Measurements from ENCODE around the gene VAV3.
"Not testable (repeated sequence)": the region's sequence is repeated elsewhere in the genome, so short reads cannot be mapped to it uniquely, and the experiment has no call there.

The VAV3 gene

GRCh38 chr1:107762751-107763390, 202.1 kb downstream of the VAV3 start:
- no peaks in the 10 kb centered on the region for H3K27me3 Mint-ChIP-seq
- DNase-seq (ENCODE audit: low spot score in 2 of 2) (no peak), ATAC-seq (replicated peaks; ENCODE audit: extremely low read depth, poor library complexity, severe bottlenecking) (no peak)
- no peak overlapping the region for H3K27ac Mint-ChIP-seq (ENCODE audit: low read depth)
- no peaks in the 10 kb centered on the region for H3K9me3 Mint-ChIP-seq
- H3K4me3 Mint-ChIP-seq: no peak overlapping the region
- no peaks in the 10 kb centered on the region for H3K4me1 Mint-ChIP-seq
- peaks cover 46% of the 10 kb centered on the region for H3K36me3 Mint-ChIP-seq (ENCODE audit: insufficient read depth)

GRCh38 chr1:107760065-107760464, 204.9 kb downstream of the VAV3 start:
- peaks cover 38% of the 10 kb centered on the region for H3K36me3 Mint-ChIP-seq (ENCODE audit: insufficient read depth)
- no peaks in the 10 kb centered on the region for H3K27me3 Mint-ChIP-seq
- no peaks in the 10 kb centered on the region for H3K9me3 Mint-ChIP-seq
- H3K27ac Mint-ChIP-seq (ENCODE audit: low read depth): no peak overlapping the region
- no peak overlapping the region for H3K4me3 Mint-ChIP-seq
- no peaks in the 10 kb centered on the region for H3K4me1 Mint-ChIP-seq
- no peak for ATAC-seq (replicated peaks; ENCODE audit: extremely low read depth, poor library complexity, severe bottlenecking)
- no peak for DNase-seq (ENCODE audit: low spot score in 2 of 2)

- no peak for DNase-seq (ENCODE audit: low spot score in 2 of 2)
- no peak overlapping the region for H3K4me3 Mint-ChIP-seq
- peaks cover 6% of the 10 kb centered on the region for H3K4me1 Mint-ChIP-seq
- ATAC-seq (replicated peaks; ENCODE audit: extremely low read depth, poor library complexity, severe bottlenecking): no peak
- no peaks in the 10 kb centered on the region for H3K27me3 Mint-ChIP-seq
- H3K27ac Mint-ChIP-seq (ENCODE audit: low read depth): no peak overlapping the region
- H3K9me3 Mint-ChIP-seq: no peaks in the 10 kb centered on the region
- H3K36me3 Mint-ChIP-seq (ENCODE audit: insufficient read depth): peaks cover 20% of the 10 kb centered on the region
These were observed 214.5 kb downstream of the VAV3 start for GRCh38 chr1:107750364-107750959.

- DNase-seq (ENCODE audit: low spot score in 2 of 2) (no peak), ATAC-seq (replicated peaks; ENCODE audit: extremely low read depth, poor library complexity, severe bottlenecking) (no peak)
- Mint-ChIP-seq H3K27ac (ENCODE audit: low read depth) (no peak overlapping the region), H3K4me1 (peaks cover 6% of the 10 kb centered on the region), H3K36me3 (ENCODE audit: insufficient read depth) (peaks cover 13% of the 10 kb centered on the region), H3K4me3 (no peak overlapping the region), H3K27me3 (no peaks in the 10 kb centered on the region), H3K9me3 (no peaks in the 10 kb centered on the region)
These were observed 216.4 kb downstream of the VAV3 start for GRCh38 chr1:107748531-107748930.

GRCh38 chr1:107741242-107741641, 223.7 kb downstream of the VAV3 start:
- peaks cover 7% of the 10 kb centered on the region for H3K36me3 Mint-ChIP-seq (ENCODE audit: insufficient read depth)
- no peaks in the 10 kb centered on the region for H3K9me3 Mint-ChIP-seq
- H3K4me3 Mint-ChIP-seq: no peak overlapping the region
- no peaks in the 10 kb centered on the region for H3K27me3 Mint-ChIP-seq
- no peak for ATAC-seq (replicated peaks; ENCODE audit: extremely low read depth, poor library complexity, severe bottlenecking)
- peaks cover 17% of the 10 kb centered on the region for H3K4me1 Mint-ChIP-seq
- no peak for DNase-seq (ENCODE audit: low spot score in 2 of 2)
- no peak overlapping the region for H3K27ac Mint-ChIP-seq (ENCODE audit: low read depth)

GRCh38 chr1:107740579-107740978, 224.4 kb downstream of the VAV3 start:
- Mint-ChIP-seq H3K4me3 (no peak overlapping the region), H3K27ac (ENCODE audit: low read depth) (no peak overlapping the region), H3K27me3 (no peaks in the 10 kb centered on the region), H3K36me3 (ENCODE audit: insufficient read depth) (peaks cover 7% of the 10 kb centered on the region), H3K9me3 (no peaks in the 10 kb centered on the region), H3K4me1 (peaks cover 18% of the 10 kb centered on the region)
- no peak for ATAC-seq (replicated peaks; ENCODE audit: extremely low read depth, poor library complexity, severe bottlenecking)
- DNase-seq (ENCODE audit: low spot score in 2 of 2): no peak

GRCh38 chr1:107739651-107740050, 225.3 kb downstream of the VAV3 start:
- Mint-ChIP-seq H3K27ac (ENCODE audit: low read depth) (no peak overlapping the region), H3K4me1 (peaks cover 27% of the 10 kb centered on the region), H3K36me3 (ENCODE audit: insufficient read depth) (peaks cover 7% of the 10 kb centered on the region), H3K27me3 (no peaks in the 10 kb centered on the region), H3K4me3 (no peak overlapping the region), H3K9me3 (no peaks in the 10 kb centered on the region)
- DNase-seq (ENCODE audit: low spot score in 2 of 2) (no peak), ATAC-seq (replicated peaks; ENCODE audit: extremely low read depth, poor library complexity, severe bottlenecking) (no peak)

- H3K36me3 Mint-ChIP-seq (ENCODE audit: insufficient read depth): peaks cover 7% of the 10 kb centered on the region
- H3K27ac Mint-ChIP-seq (ENCODE audit: low read depth): no peak overlapping the region
- no peak overlapping the region for H3K4me3 Mint-ChIP-seq
- ATAC-seq (replicated peaks; ENCODE audit: extremely low read depth, poor library complexity, severe bottlenecking): no peak
- H3K4me1 Mint-ChIP-seq: peaks cover 31% of the 10 kb centered on the region
- H3K27me3 Mint-ChIP-seq: no peaks in the 10 kb centered on the region
- no peak for DNase-seq (ENCODE audit: low spot score in 2 of 2)
- no peaks in the 10 kb centered on the region for H3K9me3 Mint-ChIP-seq
These were observed 225.8 kb downstream of the VAV3 start for GRCh38 chr1:107739201-107739600.

- not testable (repeated sequence) for DNase-seq (ENCODE audit: low spot score in 2 of 2); H3K27me3 Mint-ChIP-seq; H3K9me3 Mint-ChIP-seq; ATAC-seq (replicated peaks; ENCODE audit: extremely low read depth, poor library complexity, severe bottlenecking); H3K4me3 Mint-ChIP-seq; H3K36me3 Mint-ChIP-seq (ENCODE audit: insufficient read depth); H3K27ac Mint-ChIP-seq (ENCODE audit: low read depth)
- H3K4me1 Mint-ChIP-seq: peaks cover 22% of the 10 kb centered on the region
These were observed 231.6 kb downstream of the VAV3 start for GRCh38 chr1:107733401-107733800.

- no peak overlapping the region for H3K4me3 Mint-ChIP-seq
- H3K27me3 Mint-ChIP-seq: no peaks in the 10 kb centered on the region
- no peak for ATAC-seq (replicated peaks; ENCODE audit: extremely low read depth, poor library complexity, severe bottlenecking)
- no peak overlapping the region for H3K27ac Mint-ChIP-seq (ENCODE audit: low read depth)
- H3K4me1 Mint-ChIP-seq: no peaks in the 10 kb centered on the region
- no peak for DNase-seq (ENCODE audit: low spot score in 2 of 2)
- peaks cover 6% of the 10 kb centered on the region for H3K36me3 Mint-ChIP-seq (ENCODE audit: insufficient read depth)
- H3K9me3 Mint-ChIP-seq: no peaks in the 10 kb centered on the region
These were observed 237.1 kb downstream of the VAV3 start for GRCh38 chr1:107727866-107728265.

- no peaks in the 10 kb centered on the region for H3K27me3 Mint-ChIP-seq
- DNase-seq (ENCODE audit: low spot score in 2 of 2): no peak
- H3K4me1 Mint-ChIP-seq: no peaks in the 10 kb centered on the region
- no peak for ATAC-seq (replicated peaks; ENCODE audit: extremely low read depth, poor library complexity, severe bottlenecking)
- H3K36me3 Mint-ChIP-seq (ENCODE audit: insufficient read depth): peaks cover 6% of the 10 kb centered on the region
- H3K4me3 Mint-ChIP-seq: no peak overlapping the region
- H3K27ac Mint-ChIP-seq (ENCODE audit: low read depth): no peak overlapping the region
- no peaks in the 10 kb centered on the region for H3K9me3 Mint-ChIP-seq
These were observed 238.1 kb downstream of the VAV3 start for GRCh38 chr1:107726860-107727259.

- no peak for DNase-seq (ENCODE audit: low spot score in 2 of 2)
- H3K36me3 Mint-ChIP-seq (ENCODE audit: insufficient read depth): peaks cover 8% of the 10 kb centered on the region
- no peak overlapping the region for H3K27ac Mint-ChIP-seq (ENCODE audit: low read depth)
- H3K4me1 Mint-ChIP-seq: no peaks in the 10 kb centered on the region
- no peak overlapping the region for H3K4me3 Mint-ChIP-seq
- no peaks in the 10 kb centered on the region for H3K9me3 Mint-ChIP-seq
- H3K27me3 Mint-ChIP-seq: no peaks in the 10 kb centered on the region
- ATAC-seq (replicated peaks; ENCODE audit: extremely low read depth, poor library complexity, severe bottlenecking): no peak
These were observed 240.3 kb downstream of the VAV3 start for GRCh38 chr1:107724648-107725047.

GRCh38 chr1:107720210-107720609, 244.8 kb downstream of the VAV3 start:
- not testable (repeated sequence) for H3K36me3 Mint-ChIP-seq (ENCODE audit: insufficient read depth); H3K4me3 Mint-ChIP-seq; H3K27me3 Mint-ChIP-seq; H3K4me1 Mint-ChIP-seq; DNase-seq (ENCODE audit: low spot score in 2 of 2); H3K9me3 Mint-ChIP-seq; H3K27ac Mint-ChIP-seq (ENCODE audit: low read depth); ATAC-seq (replicated peaks; ENCODE audit: extremely low read depth, poor library complexity, severe bottlenecking)

Measured in central memory CD8-positive, alpha-beta T cell (primary cell).